Limb (tissue), 2 donors: ENCODE measurements around the gene GNG3.

Experiments
- DNase-seq, 2 donors: peaks; one replicate each; pipeline ENCODE4 v3.0.0-alpha.2; 2016; ENCODE audit errors: extremely low spot score in 2 of 2

GNG3 gene

DNA sequence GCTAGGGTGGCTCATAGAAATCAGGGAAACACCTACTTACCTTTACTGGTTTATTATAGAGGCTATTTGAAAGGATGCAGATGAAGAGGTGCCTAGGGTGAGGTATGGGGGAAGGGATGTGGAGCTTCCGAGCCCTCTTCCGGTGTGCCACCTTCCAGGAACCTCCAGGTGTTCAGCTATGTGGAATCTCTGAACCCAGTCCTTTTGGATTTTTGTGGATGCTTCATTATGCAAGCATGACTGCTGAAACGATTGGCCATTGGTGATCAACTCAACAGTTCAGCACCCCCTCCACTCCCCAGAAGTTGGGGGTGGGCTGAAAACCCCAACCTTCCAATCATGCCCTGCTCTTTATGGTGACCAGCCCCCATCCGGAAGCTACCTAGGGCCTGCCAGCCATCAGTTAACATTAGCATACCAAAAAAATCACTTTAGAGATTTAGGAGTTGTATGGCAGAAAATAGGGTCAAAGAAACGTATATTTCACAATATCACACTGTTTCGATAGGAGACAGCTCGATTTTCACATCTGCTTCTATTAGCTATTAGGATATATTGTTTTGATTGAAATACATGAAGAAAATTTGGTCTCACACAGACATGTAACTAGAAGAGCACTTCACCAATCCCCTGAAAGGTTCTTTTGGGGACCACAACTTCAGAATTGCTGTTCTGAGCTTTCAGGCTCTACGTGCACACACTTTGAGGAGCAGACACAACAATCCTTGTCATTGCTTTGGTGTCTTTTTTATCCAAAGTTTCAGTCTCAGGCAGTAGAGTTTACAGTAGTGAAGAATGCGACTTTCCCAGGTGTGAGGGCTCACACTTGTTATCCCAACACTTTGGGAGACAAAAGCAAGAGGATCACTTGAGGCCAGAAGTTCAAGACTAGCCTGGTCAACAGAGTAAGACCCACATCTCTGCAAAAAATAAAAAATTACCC lies 50.6 kb downstream of the GNG3 start:
- no peak for DNase-seq
